HepG2 (cell line): ENCODE measurements around the gene PBLD. TPM values are rescaled to one million over a fixed set of nuclear protein-coding genes. Genes with fewer than 3 reads are reported as not detected.

Experiments used
- ATAC-seq: fragments of 200-7000 bp; cut with Tn5 transposase; 3 replicates; pipeline ENCODE4 v1.9.1; 2020; ENCODE audit warnings: mild to moderate bottlenecking, moderate library complexity
- BruUV-seq: library from RNA; stranded (reverse); fragments of 400-500 nt; replicated peaks from 2 replicates; lab custom pipeline; 2021; lab: Mats Ljungman, UMichigan
- CTCF ChIA-PET: fragments of 300-600 bp; formaldehyde crosslinking; extraction: SDS; loops from one replicate; lab custom pipeline; 2021; ENCODE audit warnings: low total read pairs, inconsistent platforms, low intra/inter-chr PET ratio; lab: Yijun Ruan, JAX
- POLR2A ChIA-PET: fragments of 350-600 bp; sonication (Branson Sonifier 250); formaldehyde crosslinking; loops from one replicate; lab custom pipeline; 2020; ENCODE audit warnings: antibody characterized with exemption, inconsistent platforms; lab: Yijun Ruan, JAX
- DNase-seq: peaks from one replicate; pipeline ENCODE4 v3.0.0-alpha.2; 2015; ENCODE audit warnings: low spot score
- FAIRE-seq: peaks from 3 replicates; lab custom pipeline; 2011; peaks lifted over from hg19 to GRCh38; lab: Jason Lieb, UNC
- H2AFZ ChIP-seq: one replicate; pipeline ENCODE4 v1.6.1; 2011; ENCODE audit warnings: low read length, inconsistent platforms
- H3K27ac ChIP-seq: fragments of 300-600 bp; 3 replicates; pipeline ENCODE4 v1.8.0; 2011; ENCODE audit warnings: mixed run types, mild to moderate bottlenecking, mixed read lengths, low read length, inconsistent platforms; ENCODE audit not compliant: insufficient read depth; ENCODE audit errors: extremely low read length
- H3K27me3 ChIP-seq, 2 experiments: fragments of 200-600 bp in 1 of 2; 2 replicates in 1 of 2; 3 replicates in 1 of 2; pipeline versions ENCODE4 v1.6.0 to v1.8.0; 2011; ENCODE audit warnings: low read length in 2 of 2, mild to moderate bottlenecking in 2 of 2, moderate library complexity in 2 of 2, inconsistent platforms in 1 of 2; ENCODE audit not compliant: insufficient read depth in 2 of 2, control insufficient read depth in 1 of 2
- H3K36me3 ChIP-seq, 2 experiments: fragments of 200-600 bp in 1 of 2; replicated peaks in 1 of 2; 2 replicates in 1 of 2; 3 replicates in 1 of 2; pipeline versions ENCODE4 v1.5.1 to v1.8.0; 2011; ENCODE audit warnings: low read length in 2 of 2, inconsistent platforms in 1 of 2; ENCODE audit not compliant: insufficient read depth in 2 of 2, control insufficient read depth in 1 of 2
- H3K4me1 ChIP-seq: 2 replicates; pipeline ENCODE4 v1.5.1; 2012; ENCODE audit warnings: low read length, inconsistent platforms; ENCODE audit not compliant: insufficient read depth
- H3K4me2 ChIP-seq: 2 replicates; pipeline ENCODE4 v1.6.0; 2011; ENCODE audit warnings: low read depth, low read length, inconsistent platforms
- H3K4me3 ChIP-seq, 3 experiments: fragments of 200-600 bp in 1 of 3; sonication (generic), shearing (Covaris generic) in 1 of 3; replicated peaks in 1 of 3; 2 replicates each; pipeline ENCODE4 v1.5.1; 2011 to 2016; ENCODE audit warnings: low read length in 3 of 3, inconsistent platforms in 2 of 3, low read depth in 2 of 3, mild to moderate bottlenecking in 2 of 3, control low read depth in 1 of 3, mixed read lengths in 1 of 3; ENCODE audit not compliant: insufficient read depth in 1 of 3
- H3K79me2 ChIP-seq: one replicate; pipeline ENCODE4 v1.6.1; 2011; ENCODE audit warnings: low read length, inconsistent platforms; ENCODE audit not compliant: insufficient read depth
- H3K9ac ChIP-seq: 2 replicates; pipeline ENCODE4 v1.6.0; 2011; ENCODE audit warnings: mild to moderate bottlenecking, low read depth, low read length, inconsistent platforms; ENCODE audit not compliant: insufficient read depth
- H3K9me3 ChIP-seq: 2 replicates; pipeline ENCODE4 v1.5.1; 2012; ENCODE audit warnings: mild to moderate bottlenecking, low read length
- H4K20me1 ChIP-seq: 2 replicates; pipeline ENCODE4 v1.6.0; 2011; ENCODE audit warnings: inconsistent platforms, mild to moderate bottlenecking, low read length, moderate library complexity; ENCODE audit not compliant: insufficient read depth
- HHEX ChIP-seq: IDR thresholded peaks from 2 replicates; pipeline ENCODE4 v1.6.1; 2016; ENCODE audit warnings: control low read depth
- HOXA7 ChIP-seq: sonication (generic); formaldehyde crosslinking; IDR thresholded peaks from 2 replicates; pipeline ENCODE4 v1.8.1; 2022; ENCODE audit warnings: mild to moderate bottlenecking, missing genetic modification reagents, moderate library complexity
- HOXA9 ChIP-seq: sonication (generic); formaldehyde crosslinking; IDR thresholded peaks from 2 replicates; pipeline ENCODE4 v1.8.1; 2022; ENCODE audit warnings: missing genetic modification reagents, mild to moderate bottlenecking, moderate library complexity, borderline replicate concordance
- NFIC ChIP-seq: IDR thresholded peaks from 2 replicates; pipeline ENCODE4 v1.6.1; 2012; ENCODE audit warnings: mild to moderate bottlenecking, low read length, inconsistent platforms
- NFRKB ChIP-seq: fragments of 450-650 bp; IDR thresholded peaks from 2 replicates; pipeline ENCODE4 v1.6.1; 2017
- PAF1 ChIP-seq: IDR thresholded peaks from 2 replicates; pipeline ENCODE4 v1.6.1; 2016; ENCODE audit warnings: missing genetic modification reagents, missing compliant biosample characterization
- SOX5 ChIP-seq: IDR thresholded peaks from 2 replicates; pipeline ENCODE4 v1.6.1; 2016; ENCODE audit warnings: borderline replicate concordance
- ZFP36L2 ChIP-seq: sonication (generic); formaldehyde crosslinking; IDR thresholded peaks from 2 replicates; pipeline ENCODE4 v1.4.0; 2020; ENCODE audit warnings: missing genetic modification reagents
- ZNF101 ChIP-seq: sonication (generic); formaldehyde crosslinking; IDR thresholded peaks from 2 replicates; pipeline ENCODE4 v1.4.0; 2020; ENCODE audit warnings: mild to moderate bottlenecking, low read depth, missing genetic modification reagents, borderline replicate concordance
- ZNF276 ChIP-seq: sonication (generic); formaldehyde crosslinking; IDR thresholded peaks from 2 replicates; pipeline ENCODE4 v1.4.0; 2020; ENCODE audit warnings: mild to moderate bottlenecking, low read depth, missing genetic modification reagents
- ZNF33B ChIP-seq: sonication (generic); formaldehyde crosslinking; IDR thresholded peaks from 2 replicates; pipeline ENCODE4 v1.5.1; 2020; ENCODE audit warnings: mild to moderate bottlenecking, missing genetic modification reagents
- ZNF451 ChIP-seq: sonication (generic); formaldehyde crosslinking; IDR thresholded peaks from 2 replicates; pipeline ENCODE4 v1.5.0; 2020; ENCODE audit warnings: mild to moderate bottlenecking, missing genetic modification reagents
- WGBS: methylation state at CpG from one replicate; pipeline ENCODE4 v1.1.6; 2017; ENCODE audit warnings: low lambda C conversion rate; 5-methylcytosine and 5-hydroxymethylcytosine counted together
- in situ Hi-C: cut with HindIII; loops from 2 replicates; pipeline ENCODE4 v1.10.0; 2017; ENCODE audit warnings: low pct_unique_long_range_greater_than_20kb; ENCODE audit not compliant: extremely low pct_ligation_motif_present
- intact Hi-C: fragments of 100-400 bp; cut with micrococcal nuclease; formaldehyde crosslinking; loops from one replicate; pipeline ENCODE4 v1.10.0; 2022; ENCODE audit not compliant: unreplicated experiment
- polyA plus RNA-seq, 8 experiments: library from polyadenylated mRNA; depleted of rRNA in 3 of 8; stranded (reverse) in 7 of 8; unstranded in 1 of 8; fragments of >200 nt; fragmentation: Illumina TruSeq in 4 of 8; extraction: Trizol in 4 of 8; gene quantifications; 2 replicates each; pipeline versions ENCODE4 v1.2.1 to v1.2.3, GENCODE V29; 2011 to 2016; ENCODE audit warnings: low read depth in 4 of 8, missing spikeins in 1 of 8, mixed read lengths in 1 of 8; ENCODE audit not compliant: insufficient read depth in 1 of 8
- total RNA-seq, 5 experiments: library from RNA; depleted of rRNA; stranded (reverse); fragments of >200 nt; fragmentation: Illumina TruSeq; extraction: Trizol; gene quantifications; 2 replicates each; pipeline ENCODE4 v1.2.3, GENCODE V29; 2016; ENCODE audit warnings: low read depth in 1 of 5
- TF ChIP-seq, protein P1 (sequence below): sonication (generic); formaldehyde crosslinking; IDR thresholded peaks from 2 replicates; pipeline ENCODE4 v1.4.0; 2020; ENCODE audit warnings: missing genetic modification reagents; ENCODE audit errors: not compliant biosample characterization
- TF ChIP-seq, protein P2 (sequence below): sonication (generic); formaldehyde crosslinking; IDR thresholded peaks from 2 replicates; pipeline ENCODE4 v1.8.1; 2023; ENCODE audit warnings: missing genetic modification reagents, inconsistent platforms, borderline replicate concordance
- TF ChIP-seq, protein P3 (sequence below): sonication (generic); formaldehyde crosslinking; IDR thresholded peaks from 2 replicates; pipeline ENCODE4 v1.4.0; 2020; ENCODE audit warnings: missing genetic modification reagents

The PBLD gene
- total and polyA plus RNA-seq, 2 of the 13 experiments (the other 11 are each of a cell fraction or from before 2014, with no cell fraction given), result 0.42 to 3.1 TPM

- no peak for ATAC-seq
- no peaks in the 10 kb centered on the region for H3K9me3 ChIP-seq
- ChIA-PET CTCF (no interaction called here), POLR2A (no interaction called here)
- intact Hi-C loops, result no loop called here
- no peak for DNase-seq
- no peak for FAIRE-seq
- H3K27ac ChIP-seq, result no peak overlapping the region
- 0 out of 5 replicates have a peak, but pooled peaks cover 0 to 4% of the 10 kb centered on the region in 2 experiments for H3K27me3 ChIP-seq
- H4K20me1 ChIP-seq, result no peaks in the 10 kb centered on the region
- BruUV-seq, result no TSS peak
- no peak overlapping the region for H2AFZ ChIP-seq
- H3K4me1 ChIP-seq, result no peaks in the 10 kb centered on the region
- H3K4me2 ChIP-seq, result no peak overlapping the region
- H3K9ac ChIP-seq, result no peak overlapping the region
- no peaks in the 10 kb centered on the region for H3K36me3 ChIP-seq
- no peaks in the 10 kb centered on the region for H3K79me2 ChIP-seq
- no peak overlapping the region for H3K4me3 ChIP-seq
- 46% methylated on average over 5 of the region's 5 CpGs for WGBS
- in situ Hi-C loops, result no loop called here
- TF ChIP-seq ZNF276 (no peak), PAF1 (CRISPR knock-in tag) (no peak), HOXA9 (CRISPR knock-in tag) (no peak), ZFP36L2 (CRISPR knock-in tag) (no peak), ZNF33B (CRISPR knock-in tag) (no peak), NFRKB (no peak), HOXA7 (CRISPR knock-in tag) (no peak), SOX5 (CRISPR knock-in tag) (no peak), ZNF451 (CRISPR knock-in tag) (no peak), HHEX (CRISPR knock-in tag) (no peak), ZNF101 (CRISPR knock-in tag) (no peak), NFIC (no peak)
- TF ChIP-seq, protein P1, sequence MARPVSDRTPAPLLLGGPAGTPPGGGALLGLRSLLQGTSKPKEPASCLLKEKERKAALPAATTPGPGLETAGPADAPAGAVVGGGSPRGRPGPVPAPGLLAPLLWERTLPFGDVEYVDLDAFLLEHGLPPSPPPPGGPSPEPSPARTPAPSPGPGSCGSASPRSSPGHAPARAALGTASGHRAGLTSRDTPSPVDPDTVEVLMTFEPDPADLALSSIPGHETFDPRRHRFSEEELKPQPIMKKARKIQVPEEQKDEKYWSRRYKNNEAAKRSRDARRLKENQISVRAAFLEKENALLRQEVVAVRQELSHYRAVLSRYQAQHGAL, result no peak
- TF ChIP-seq, protein P2, sequence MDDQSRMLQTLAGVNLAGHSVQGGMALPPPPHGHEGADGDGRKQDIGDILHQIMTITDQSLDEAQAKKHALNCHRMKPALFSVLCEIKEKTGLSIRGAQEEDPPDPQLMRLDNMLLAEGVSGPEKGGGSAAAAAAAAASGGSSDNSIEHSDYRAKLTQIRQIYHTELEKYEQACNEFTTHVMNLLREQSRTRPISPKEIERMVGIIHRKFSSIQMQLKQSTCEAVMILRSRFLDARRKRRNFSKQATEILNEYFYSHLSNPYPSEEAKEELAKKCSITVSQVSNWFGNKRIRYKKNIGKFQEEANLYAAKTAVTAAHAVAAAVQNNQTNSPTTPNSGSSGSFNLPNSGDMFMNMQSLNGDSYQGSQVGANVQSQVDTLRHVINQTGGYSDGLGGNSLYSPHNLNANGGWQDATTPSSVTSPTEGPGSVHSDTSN (CRISPR knock-in tag), result no peak
- TF ChIP-seq, protein P3, sequence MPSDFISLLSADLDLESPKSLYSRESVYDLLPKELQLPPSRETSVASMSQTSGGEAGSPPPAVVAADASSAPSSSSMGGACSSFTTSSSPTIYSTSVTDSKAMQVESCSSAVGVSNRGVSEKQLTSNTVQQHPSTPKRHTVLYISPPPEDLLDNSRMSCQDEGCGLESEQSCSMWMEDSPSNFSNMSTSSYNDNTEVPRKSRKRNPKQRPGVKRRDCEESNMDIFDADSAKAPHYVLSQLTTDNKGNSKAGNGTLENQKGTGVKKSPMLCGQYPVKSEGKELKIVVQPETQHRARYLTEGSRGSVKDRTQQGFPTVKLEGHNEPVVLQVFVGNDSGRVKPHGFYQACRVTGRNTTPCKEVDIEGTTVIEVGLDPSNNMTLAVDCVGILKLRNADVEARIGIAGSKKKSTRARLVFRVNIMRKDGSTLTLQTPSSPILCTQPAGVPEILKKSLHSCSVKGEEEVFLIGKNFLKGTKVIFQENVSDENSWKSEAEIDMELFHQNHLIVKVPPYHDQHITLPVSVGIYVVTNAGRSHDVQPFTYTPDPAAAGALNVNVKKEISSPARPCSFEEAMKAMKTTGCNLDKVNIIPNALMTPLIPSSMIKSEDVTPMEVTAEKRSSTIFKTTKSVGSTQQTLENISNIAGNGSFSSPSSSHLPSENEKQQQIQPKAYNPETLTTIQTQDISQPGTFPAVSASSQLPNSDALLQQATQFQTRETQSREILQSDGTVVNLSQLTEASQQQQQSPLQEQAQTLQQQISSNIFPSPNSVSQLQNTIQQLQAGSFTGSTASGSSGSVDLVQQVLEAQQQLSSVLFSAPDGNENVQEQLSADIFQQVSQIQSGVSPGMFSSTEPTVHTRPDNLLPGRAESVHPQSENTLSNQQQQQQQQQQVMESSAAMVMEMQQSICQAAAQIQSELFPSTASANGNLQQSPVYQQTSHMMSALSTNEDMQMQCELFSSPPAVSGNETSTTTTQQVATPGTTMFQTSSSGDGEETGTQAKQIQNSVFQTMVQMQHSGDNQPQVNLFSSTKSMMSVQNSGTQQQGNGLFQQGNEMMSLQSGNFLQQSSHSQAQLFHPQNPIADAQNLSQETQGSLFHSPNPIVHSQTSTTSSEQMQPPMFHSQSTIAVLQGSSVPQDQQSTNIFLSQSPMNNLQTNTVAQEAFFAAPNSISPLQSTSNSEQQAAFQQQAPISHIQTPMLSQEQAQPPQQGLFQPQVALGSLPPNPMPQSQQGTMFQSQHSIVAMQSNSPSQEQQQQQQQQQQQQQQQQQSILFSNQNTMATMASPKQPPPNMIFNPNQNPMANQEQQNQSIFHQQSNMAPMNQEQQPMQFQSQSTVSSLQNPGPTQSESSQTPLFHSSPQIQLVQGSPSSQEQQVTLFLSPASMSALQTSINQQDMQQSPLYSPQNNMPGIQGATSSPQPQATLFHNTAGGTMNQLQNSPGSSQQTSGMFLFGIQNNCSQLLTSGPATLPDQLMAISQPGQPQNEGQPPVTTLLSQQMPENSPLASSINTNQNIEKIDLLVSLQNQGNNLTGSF (CRISPR knock-in tag), result no peak
These were observed 80.9 kb downstream of the PBLD start for GRCh38 chr10:68251625-68252495.
